LNCAP (cell line): ENCODE results near the gene LPIN3.
A peak's percentile ranks its signal among the peaks of the same experiment; 100 is the strongest.

Experiments
- TF ChIP-seq, protein P1 (sequence below): fragments of 450-650 bp; IDR thresholded peaks from 2 replicates; pipeline ENCODE4 v1.5.1; 2017; ENCODE audit warnings: mild to moderate bottlenecking

The LPIN3 gene

DNA sequence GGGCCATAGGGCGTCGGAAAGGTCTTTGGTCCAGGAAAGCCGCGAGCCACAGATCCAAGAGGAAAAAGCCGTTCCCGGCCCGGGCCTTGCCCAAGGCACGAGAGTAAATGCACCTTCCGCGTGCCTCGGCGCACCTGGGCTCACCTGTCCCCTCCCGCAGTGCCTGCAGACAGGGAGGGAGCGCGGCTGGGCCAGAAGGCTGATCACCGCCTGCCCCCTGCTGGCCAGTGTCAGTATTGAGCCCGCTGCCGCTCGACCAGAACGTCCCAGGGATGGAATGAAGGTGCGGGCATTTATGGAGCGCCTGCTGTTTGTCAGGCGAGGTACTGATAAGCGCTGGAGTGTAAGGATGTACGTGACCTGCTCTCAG, 679 bp upstream of the LPIN3 start:
- TF ChIP-seq, protein P1, sequence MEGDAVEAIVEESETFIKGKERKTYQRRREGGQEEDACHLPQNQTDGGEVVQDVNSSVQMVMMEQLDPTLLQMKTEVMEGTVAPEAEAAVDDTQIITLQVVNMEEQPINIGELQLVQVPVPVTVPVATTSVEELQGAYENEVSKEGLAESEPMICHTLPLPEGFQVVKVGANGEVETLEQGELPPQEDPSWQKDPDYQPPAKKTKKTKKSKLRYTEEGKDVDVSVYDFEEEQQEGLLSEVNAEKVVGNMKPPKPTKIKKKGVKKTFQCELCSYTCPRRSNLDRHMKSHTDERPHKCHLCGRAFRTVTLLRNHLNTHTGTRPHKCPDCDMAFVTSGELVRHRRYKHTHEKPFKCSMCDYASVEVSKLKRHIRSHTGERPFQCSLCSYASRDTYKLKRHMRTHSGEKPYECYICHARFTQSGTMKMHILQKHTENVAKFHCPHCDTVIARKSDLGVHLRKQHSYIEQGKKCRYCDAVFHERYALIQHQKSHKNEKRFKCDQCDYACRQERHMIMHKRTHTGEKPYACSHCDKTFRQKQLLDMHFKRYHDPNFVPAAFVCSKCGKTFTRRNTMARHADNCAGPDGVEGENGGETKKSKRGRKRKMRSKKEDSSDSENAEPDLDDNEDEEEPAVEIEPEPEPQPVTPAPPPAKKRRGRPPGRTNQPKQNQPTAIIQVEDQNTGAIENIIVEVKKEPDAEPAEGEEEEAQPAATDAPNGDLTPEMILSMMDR = peak; percentile 96

DNA sequence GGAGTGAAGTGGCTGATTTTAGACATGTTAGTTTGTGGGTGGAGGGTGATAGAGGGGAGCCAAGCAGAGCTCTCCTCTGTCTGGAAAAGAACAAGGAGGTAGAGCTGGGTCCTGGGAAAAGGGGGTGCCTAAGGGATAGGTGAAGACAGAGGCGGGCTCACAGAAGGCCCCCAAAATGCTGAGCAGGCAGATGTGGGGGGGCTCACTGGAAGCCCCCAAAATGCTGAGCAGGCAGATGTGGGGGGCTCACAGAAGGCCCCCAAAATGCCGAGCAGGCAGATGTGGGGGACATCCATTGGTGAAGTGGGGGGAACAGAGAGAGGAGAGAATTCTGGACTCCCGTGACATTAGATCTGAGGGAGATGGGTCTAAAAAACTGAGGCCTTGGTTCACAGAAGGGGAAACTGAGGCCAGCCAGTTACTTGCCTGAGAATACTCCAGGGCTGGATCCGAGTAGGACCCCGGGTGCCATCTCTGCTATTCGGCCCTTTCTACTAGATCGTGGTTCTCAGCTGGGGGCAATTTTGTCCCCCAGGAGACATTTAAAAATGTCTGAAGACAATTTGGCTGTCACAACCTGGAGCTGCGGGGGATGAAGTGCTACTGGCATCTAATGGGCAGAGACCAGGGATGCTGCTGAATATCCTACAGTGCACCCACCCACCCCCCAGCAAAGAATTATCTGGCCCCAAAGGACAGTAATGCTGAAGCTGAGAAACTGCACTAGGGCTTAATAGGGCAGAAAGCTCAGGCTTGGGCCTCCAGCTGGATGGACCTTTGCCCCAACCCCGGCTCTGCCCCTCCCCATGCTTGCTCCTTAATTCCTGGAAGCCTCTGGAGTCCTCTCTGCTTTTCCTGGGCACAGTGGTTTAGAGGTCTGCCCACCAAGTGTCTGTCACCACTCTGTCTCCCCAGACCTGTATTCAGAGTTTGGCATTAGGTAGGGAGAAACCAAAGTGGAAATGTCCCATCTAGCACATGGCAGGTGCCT, 2.1 kb downstream of the LPIN3 start:
- TF ChIP-seq, protein P1 = no peak

DNA sequence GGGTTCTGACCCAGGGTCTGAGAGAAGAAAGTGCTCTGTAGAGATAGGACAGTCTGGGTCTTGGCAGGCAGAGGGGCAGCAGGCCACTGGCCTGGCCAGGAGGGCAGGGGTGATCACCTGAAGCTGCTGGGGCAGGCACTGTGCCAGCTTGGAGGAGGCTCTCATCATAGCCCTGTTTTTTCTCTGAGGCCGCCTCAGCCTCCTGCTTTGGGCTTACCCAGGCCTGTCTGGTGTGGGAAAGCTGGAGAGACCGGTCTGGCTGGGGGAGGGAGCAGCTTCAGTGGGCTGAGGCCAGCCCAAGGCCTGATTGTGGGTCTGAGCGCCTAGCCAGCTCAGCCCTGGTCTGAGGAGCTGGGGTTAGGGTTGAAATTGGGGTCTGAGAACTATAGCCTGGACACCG, 3.9 kb downstream of the LPIN3 start:
- TF ChIP-seq, protein P1 = no peak

DNA sequence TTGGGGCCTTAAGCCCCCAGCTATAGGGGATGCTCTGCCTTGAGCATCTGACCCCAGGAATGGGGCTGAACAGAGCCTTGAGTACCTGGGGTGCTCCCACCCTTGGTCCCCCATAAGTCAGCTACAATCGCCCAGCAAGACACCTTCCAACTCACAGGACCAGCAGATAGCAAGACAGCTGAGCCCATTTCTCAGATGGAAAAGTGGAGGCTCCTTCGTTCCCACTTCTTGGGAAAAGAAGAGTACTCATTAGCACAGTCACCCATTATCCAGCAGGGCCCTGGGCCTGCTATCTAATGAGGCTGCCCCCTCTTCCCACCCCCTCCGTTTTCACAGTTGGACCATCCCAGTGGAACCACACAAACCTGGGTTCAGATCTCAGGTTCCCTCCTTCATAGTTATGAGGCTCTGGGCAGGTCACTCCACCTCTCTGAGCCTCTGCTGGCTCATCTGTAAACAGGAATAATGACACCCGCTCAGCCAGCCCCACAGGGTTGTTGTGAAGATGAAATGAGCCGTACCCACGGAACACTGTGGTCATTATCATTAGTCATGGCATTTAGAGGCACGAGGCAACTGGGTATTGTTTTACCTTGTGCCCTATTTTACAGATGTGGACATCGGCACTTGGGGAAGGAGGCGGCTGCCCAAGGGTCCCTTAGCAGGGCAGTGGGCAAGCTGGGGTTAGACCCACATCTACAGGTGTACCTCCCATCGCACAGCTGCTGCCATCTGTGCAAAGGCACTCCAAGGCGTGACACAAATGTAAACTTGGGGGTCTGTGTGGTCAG, 4.5 kb downstream of the LPIN3 start:
- TF ChIP-seq, protein P1 = no peak

DNA sequence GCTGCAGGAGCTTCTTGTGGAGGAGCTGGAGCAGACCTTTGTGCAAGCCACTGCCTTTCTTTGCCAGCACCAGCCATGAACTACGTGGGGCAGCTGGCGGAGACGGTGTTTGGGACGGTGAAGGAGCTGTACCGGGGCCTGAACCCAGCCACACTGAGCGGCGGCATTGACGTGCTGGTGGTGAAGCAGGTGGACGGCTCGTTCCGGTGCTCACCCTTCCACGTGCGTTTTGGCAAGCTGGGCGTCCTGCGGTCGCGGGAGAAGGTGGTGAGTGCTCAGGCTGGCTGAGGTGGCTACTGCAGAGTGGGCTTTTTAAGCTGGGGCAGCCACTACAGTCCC, 5.1 kb downstream of the LPIN3 start:
- TF ChIP-seq, protein P1 = no peak

DNA sequence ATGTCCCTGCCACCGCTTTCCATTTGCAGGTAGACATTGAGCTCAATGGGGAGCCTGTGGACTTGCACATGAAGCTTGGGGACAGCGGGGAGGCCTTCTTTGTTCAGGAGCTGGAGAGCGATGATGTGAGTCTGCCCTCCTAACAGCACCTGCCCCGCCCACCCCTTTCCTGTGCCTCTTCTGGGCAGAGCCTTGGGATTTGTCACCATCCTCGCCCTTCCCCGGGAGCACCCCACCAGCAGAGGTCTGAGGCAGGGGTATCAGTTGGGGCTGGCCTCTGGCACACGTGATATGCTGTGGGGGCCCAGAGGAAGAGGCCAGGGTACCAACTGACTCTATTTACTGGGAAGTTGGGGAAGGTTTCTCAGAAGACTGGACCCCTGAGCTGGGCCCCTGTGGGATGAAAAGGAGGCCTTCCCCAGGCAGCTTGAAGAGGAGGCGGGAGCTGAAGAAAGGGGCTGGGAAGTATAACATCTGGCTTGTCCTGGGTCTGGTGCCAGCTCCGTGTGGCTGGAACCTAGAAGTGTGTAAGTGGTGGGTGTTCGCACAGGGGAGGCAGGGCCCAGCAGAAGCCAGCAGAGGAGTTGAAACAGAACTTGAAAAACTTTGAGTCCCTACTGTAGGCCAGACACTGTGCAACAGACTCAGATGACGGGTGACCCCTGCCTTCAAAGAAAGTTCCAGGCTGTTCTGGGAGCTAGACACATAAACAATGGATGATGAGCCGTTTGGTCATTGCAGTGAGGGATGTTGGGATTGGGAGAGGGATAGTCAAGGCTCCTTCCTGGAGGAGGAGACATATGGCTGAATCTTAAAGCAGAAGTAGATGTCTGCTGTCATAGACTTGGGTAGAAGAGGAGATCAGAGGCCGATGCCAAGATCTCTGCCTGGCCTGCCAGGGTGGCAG, 7.2 kb downstream of the LPIN3 start:
- TF ChIP-seq, protein P1 = no peak
